GM18520 (cell line): Measurements from ENCODE around the gene CD83.
"Not testable (repeated sequence)": the region's sequence is repeated elsewhere in the genome, so short reads cannot be mapped to it uniquely, and the experiment has no call there.

ENCODE experiments used
- ATAC-seq: cut with Tn5 transposase; IDR thresholded peaks from one replicate; pipeline ENCODE4 v1.9.1; 2021; ENCODE audit not compliant: unreplicated experiment

The CD83 gene

DNA sequence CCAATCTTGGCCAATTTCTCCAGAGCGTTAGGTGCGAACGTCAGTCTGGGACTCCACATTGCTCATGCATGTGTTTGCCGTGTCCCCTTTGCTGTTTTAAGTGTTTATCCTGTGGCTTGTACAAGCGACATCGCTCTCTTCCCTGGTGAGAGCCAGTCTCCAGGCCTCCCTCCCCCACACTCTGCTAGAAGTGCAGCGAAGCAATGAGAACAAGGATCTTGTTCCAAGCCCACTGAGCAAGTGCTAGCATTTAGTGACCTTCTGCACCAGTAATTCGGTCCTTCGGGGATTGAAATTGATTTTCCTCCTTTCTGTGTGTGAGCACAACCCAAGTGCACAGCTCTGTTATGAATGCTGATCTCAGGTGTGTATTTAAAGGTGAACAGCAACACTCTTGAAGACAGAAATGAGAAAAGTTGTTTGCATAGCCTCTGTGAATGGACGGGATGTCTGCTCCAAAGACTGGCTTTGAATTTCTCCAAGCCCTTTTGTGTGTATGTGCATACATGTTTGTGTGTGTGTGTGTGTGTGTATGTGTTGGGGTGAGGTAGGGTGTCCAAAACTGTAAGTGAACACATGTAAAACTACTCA lies 29.0 kb downstream of the CD83 start:
- ATAC-seq, result no peak

DNA sequence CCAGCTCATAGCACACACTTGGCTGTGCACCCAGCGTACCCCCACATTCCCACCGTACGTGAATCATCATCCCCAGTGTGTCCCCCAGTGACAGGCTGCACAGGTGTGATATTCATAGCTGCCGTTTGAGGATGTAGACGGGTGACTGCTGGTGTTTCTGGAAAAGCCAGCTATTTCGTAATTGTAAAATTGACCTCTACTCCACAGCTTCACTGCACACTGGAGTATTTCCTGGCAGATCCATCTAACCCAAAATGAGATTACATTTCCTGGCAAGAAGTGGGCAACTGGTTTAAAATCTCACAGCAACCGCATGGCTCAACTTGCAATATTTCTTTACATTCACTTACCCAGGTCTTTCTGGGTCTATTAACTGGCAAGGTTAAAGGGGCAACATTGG lies 30.3 kb downstream of the CD83 start:
- ATAC-seq, result no peak

DNA sequence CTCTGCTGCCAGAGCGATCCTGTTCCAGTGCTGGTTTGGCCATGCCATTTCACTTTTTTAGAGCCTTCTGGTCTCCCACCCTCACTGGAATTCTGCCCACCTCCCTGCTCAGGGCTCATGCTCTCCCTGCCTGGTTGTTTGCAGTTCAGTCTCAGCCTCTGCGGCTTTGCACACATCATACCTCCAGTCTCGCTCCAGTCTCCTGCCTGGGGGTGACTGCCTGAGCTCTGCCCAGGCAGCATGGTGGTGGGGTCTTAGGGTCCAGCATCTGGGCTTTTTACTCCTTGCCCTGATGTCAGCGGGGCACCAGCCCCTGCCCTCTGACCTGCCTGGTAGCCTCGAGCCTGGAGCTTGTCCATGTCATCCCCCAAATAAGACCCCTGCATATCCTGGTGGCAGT lies 30.9 kb downstream of the CD83 start:
- ATAC-seq, result no peak

DNA sequence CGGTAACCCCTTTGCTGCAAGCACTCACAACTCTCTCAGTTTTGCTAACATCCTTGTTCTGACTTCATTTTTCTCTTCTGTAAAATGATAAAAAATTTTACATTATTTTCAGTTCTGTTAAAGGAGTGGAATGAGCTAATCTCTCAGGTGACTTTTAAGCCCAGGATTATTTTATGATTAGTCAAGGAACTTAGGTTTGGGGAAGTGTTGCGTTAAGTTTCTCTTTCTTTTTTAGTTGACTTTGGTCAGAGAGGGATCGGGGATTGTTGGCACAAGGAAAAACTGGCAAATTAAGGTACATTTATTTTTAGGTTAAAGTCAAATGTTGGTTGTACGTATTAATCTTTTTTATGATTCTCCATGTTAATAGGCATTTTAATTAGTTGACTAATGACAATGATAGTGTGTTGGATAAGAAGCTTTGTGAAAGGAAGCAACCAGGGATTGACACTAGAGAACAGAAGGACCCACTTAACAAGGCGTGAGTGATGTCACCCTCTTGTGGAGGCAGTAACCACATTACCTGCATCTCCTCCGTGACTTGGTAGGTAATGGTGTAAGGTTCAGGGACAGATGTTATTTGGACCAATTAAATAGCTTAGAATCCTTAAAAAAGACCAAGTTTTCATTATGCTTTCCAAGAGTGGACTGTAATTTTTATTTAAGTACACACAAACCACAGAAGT lies 31.6 kb downstream of the CD83 start:
- no peak for ATAC-seq

DNA sequence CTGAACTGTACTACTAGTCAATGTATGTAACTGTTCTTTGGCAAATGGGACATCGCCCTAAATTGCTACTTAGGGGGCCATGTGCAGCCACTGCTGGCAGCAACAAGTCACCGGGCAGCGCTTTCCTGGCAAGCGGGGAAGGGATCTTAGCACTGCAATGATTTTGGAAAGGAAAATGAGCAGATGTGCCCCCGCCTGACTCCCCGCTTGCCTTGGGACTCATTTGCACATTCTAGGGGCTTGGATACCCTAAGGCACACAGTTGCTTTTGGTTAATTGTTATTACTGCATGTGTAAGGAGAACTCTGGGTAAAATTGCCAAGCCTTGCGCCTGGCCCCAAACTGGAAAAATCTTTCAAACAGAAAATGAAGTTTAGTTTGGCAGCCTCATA lies 32.2 kb downstream of the CD83 start:
- no peak for ATAC-seq

DNA sequence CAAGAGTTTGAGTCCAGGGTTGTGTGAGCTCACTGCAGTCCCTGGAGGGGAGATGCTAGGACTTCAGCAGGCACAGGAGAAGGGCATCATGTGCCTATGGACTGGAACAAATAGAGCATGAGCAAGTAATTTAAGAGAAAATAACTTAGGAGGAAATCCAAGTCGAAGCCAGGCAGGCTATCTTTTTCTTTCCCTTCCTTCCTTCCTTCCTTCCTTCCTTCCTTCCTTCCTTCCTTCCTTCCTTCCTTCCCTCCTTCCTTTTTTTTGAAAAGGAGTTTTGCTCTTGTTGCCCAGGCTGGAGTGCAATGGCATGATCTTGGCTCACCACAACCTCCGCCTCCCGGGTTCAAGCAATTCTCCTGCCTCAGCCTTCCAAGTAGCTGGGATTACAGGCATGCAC lies 33.7 kb downstream of the CD83 start:
- not testable (repeated sequence) for ATAC-seq

DNA sequence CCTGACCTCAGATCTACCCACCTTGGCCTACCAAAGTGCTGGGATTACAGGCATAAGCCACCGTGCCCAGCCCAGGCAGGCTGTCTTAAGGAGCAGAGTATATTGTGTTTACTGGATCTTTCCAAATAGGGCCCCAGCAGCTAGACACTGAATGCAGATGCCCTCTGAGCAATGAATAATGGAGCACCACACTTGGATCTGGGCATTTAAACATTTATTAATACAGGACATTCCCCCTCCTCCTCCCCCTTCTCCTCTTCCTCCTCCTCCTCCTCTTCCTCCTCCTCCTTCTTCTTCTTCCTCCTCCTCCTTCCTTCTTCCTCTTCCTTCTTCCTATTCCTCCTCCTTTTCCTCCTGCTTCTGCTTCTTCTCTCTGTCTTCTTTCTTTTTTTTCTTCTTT lies 34.2 kb downstream of the CD83 start:
- no peak for ATAC-seq

DNA sequence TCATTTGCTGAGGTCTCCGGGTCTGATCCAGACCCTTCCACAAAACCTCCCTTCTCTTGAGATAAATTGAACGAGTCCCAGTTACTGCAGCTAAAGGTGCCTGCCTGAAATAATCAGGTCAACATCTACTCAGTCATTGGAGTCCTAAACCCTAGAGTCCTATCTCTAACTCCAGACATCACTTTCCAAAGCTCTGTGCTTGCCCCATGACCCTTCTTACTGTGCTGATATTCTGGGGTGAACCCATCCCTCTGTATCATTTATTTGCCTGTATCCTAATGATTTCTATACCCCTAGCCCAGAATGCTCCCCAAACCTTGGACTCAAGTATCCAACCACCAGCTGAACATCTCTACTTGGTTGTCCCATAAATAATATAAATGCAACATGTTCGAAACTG lies 35.7 kb downstream of the CD83 start:
- no peak for ATAC-seq

DNA sequence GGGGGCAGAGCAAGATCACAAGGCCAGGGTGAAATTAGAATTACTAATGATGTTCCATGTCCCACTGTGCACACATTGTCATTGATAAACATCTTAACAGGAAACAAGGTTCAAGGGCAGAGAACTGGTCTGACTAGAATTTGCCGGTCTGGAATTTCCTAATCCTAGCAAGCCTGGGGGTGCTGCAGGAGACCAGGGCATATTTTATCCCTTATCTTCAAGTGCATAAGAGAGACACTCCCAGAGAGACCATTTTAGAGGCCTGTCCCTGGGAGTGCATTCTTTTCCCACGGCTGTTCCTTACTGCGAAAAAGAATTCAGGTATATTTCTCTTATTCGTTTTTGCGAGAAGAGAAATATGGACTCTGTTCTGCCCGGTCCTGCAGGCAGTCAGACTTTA lies 41.5 kb downstream of the CD83 start:
- ATAC-seq, result no peak

DNA sequence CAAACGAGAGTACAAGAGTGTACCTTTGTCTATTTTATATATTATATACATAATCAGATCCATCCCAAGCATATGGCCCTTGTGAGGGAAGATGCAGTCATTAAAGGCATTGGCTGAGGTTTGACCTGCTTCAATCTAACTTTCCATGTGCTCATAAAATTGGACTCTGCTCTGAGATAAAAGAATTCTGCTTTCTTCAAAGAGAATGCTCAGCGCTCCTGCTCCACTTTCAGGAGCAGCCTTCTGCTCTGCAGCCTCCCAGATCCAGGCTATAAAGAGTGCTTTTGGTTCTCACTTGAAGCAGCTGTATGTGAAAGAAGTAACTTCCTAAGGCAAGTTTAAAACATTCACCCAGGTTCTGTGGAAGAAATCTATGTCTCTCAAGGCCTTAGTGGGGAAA lies 45.3 kb downstream of the CD83 start:
- ATAC-seq, result no peak

DNA sequence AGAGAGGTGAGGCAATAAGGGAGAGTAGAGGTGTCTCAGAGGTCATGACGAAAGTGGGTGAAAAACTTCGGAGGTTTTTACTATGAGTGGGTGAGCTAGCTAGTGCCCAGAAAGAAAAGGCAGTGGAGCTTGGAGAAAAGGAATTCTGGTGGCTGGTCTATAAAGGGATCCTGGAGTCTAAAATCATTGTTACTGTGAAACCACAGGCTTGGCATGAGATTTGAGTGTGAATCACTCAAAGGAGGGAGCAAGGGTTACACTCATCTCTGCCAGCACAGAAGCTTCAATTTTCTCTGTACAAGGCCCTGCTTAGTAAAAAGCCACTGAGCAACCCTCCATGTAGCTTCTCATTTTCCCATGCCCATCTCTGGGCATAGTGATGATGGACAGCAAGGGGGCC lies 47.5 kb downstream of the CD83 start:
- no peak for ATAC-seq

DNA sequence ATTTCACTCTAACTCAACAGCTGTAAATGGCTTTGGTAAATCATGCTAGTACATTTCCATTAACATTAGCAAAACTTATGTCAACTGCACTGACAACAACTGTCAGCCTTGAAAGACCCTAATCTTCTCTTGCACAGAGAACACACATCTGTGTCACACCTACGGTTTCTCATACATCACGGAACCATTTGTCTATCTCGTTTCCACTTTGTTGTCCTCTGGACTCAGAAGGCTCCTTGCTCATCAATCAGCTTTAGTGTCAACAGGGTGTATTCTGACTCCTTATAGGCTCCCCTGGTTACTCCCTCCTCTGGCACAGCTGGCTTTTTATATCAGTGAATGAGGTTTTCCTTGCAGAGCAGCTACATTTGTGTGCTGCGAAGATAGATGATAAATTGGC lies 49.3 kb downstream of the CD83 start:
- no peak for ATAC-seq

DNA sequence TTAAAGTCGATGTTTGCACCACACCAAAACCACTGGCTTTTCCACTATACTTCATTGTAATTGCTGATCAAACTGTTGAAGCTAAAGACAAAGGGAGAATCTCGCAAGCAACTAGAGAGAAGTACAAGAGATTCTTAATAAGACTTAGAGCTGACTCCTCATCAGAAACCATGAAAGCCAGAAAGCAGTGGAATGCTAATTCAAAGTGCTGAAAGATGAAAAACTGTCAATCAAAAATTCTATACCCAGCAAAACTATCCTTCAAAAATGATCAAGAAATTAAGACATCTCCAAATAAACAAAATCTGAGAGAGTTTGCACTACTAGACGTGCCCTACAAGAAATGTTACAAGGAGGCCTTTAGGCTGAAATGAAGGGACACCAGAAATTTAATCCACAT lies 52.6 kb downstream of the CD83 start:
- no peak for ATAC-seq

DNA sequence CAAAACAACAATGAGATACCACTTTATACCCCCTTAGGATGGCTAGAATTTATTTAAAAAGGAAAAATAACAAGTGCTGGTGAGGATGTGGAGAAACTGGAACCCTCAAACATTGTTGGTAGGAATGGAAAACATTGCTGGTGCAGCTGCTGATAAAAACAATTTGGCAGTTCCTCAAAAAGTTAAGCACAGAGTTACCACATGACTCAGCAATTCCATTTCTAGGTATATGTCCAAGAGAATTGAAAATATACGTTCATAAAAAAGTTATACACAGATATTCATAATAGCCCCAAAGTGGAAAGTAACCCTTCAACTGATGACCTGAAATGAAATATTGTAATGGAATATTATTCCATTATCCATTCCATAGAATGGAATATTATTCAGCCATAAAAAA lies 55.0 kb downstream of the CD83 start:
- ATAC-seq, result no peak

DNA sequence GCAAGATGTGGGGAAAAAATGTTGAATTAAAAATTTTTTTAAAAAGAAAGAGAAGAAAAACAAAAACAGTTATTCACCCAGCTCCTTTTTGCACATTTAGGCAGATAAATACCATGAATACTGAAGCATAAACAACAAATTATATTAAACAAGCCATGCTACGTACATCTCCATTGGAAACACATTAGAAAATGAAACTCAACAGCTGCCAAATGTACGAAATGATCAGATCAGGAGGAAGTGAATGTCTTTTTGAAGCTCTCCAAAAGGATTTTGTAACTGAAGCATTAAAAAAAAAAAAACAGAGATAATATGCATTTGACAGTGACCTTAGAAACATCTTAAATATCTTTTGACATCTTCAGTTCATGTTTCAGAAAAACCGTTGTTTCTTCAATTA lies 56.7 kb downstream of the CD83 start:
- no peak for ATAC-seq

DNA sequence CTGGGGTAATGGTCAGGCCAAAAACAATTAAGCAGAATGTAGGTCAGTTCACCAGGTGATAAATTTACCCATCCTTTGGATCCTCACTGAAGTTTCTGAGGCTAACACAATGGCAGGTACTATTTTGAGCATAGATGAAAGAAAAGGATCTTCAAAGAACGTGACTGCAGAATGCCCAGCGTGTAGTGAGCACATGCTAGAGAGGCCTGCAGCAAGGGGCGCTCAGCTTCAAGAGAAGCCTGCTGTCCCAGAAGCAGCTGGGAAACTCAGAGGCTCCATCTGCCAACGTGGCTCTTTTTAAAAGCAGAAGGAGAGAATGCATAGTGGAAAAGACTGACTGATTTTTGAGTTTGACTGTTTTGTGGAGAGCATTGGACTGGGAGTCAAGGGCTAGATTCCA lies 57.4 kb downstream of the CD83 start:
- ATAC-seq, result no peak

DNA sequence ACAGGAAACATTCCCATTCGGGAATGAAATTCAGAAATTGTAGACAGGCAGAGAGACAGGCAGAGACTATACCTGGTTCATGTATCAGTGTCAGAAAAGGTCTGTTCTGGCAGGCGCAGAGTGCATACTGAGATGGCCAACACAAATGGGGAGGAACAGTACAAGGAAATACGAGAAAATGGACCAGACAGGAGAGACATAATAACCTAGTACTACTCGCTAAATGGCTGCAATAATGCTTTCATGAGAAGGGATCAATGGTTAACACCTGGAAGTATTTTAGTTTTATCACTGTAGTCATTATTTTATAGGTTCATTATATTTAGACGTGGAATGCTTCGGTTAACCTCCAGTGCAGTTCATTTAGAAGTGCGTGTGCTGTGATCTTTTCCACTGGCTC lies 58.9 kb downstream of the CD83 start:
- no peak for ATAC-seq

DNA sequence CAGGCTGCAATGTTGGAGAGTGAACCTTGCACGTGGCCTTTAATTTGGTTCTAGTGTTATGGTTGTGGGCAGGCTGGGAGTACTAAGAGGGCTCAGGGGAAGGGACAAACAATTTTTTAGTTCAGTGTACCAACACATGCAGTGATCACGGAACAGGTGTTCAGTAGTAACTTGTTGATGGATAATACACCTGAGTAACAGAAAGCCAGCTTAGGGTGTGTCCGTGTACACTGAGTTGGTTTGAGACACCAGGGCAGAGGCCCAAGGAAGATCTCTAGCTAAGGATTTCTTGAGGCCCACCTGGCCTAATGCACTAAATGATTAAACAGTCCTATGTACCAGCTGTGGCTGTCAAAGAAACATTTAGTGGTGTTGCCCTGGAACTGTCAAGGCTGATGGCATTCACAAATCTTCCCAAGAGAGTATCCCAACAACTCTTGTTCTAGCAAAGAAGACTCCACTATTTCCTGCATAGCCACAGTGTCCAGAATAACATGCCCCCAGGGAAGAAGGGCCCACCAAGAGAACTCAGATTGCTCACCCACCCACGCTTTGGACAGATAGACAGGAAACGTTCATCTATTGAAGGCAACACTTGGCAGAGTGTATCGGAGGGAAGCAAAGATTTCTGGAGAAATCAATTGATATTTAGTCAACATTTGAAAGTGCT lies 60.0 kb downstream of the CD83 start:
- ATAC-seq, result no peak

DNA sequence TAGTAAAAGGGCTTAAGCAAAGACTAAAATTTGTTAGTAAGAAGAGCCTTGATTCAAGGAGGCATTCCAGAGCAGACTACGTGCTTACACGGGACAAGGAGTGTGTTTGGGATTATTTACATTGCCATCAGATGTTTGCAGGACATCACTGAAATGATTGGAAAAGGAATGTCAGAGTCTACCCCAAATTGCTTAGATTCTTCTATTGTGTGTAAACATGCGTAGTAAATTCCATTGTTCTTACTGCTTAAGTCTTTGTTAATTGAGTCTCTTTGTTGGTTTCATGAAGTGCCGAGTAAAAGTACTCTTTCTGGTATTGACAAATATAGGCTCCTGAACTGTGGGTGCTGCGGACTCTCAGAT lies 60.5 kb downstream of the CD83 start:
- ATAC-seq, result no peak

DNA sequence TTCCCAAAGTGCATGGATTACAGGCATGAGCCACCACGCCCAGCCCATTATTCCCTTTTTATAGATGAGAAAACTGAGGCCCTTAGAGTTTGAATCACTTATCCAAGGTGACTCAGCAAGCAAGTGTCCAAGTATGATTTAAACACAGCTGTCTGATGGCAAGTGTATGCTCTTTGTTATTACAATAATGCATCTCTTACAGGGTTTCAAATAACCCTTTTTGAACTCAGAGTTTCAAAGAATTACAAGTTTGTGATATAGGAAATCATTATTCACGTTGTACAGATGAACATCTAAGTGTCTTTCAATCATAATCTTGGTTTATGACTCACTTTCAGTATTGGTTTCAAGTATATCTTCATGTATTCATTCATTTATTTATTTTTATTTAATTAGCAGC lies 63.0 kb downstream of the CD83 start:
- ATAC-seq, result no peak

DNA sequence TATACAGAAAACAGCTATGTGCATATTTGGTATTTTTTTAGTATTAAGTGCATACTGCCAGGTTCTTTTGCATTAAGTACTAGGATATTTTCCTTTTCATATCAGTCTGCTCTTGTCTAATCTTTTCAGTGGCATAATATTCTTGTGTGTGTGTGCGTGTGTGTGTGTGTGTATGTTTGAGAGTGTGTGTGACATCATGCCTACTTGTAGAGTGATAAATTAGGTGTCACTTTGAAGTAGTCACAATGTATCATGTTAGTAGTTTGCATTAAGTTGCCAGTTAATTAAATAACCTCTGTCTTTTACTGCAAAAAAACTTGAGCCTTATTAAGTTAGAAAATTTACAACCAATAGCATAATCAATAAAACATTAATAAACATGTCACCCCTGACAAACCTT lies 65.3 kb downstream of the CD83 start:
- no peak for ATAC-seq
